GM23338 (cell line): Measurements from ENCODE around the gene RFPL2. TPM values are rescaled to one million over a fixed set of nuclear protein-coding genes. Genes with fewer than 3 reads are reported as not detected.

Experiments
- ATAC-seq: fragments of 200-7000 bp; cut with Tn5 transposase; 3 replicates; pipeline ENCODE4 v1.9.1; 2020
- DNase-seq: peaks from one replicate; pipeline ENCODE4 v3.0.0-alpha.2; 2015; ENCODE audit warnings: low spot score
- H2AFZ ChIP-seq: fragments of 200-600 bp; sonication (generic); 2 replicates; pipeline ENCODE4 v1.8.0; 2016; ENCODE audit warnings: antibody characterized with exemption, mild to moderate bottlenecking, moderate library complexity
- H3F3A ChIP-seq: fragments of 200-600 bp; sonication (generic); replicated peaks from 2 replicates; pipeline ENCODE4 v1.8.0; 2017; ENCODE audit warnings: antibody characterized with exemption, mixed run types, low read depth
- H3K27ac ChIP-seq: fragments of 200-600 bp; sonication (generic); 2 replicates; pipeline ENCODE4 v1.6.1; 2016; ENCODE audit warnings: low read depth
- H3K27me3 ChIP-seq: fragments of 200-600 bp; sonication (generic); 2 replicates; pipeline ENCODE4 v1.8.0; 2016; ENCODE audit warnings: mild to moderate bottlenecking, mixed run types, moderate library complexity; ENCODE audit not compliant: insufficient read depth
- H3K36me3 ChIP-seq: fragments of 200-600 bp; sonication (generic); 2 replicates; pipeline ENCODE4 v1.8.0; 2016; ENCODE audit warnings: mild to moderate bottlenecking; ENCODE audit not compliant: insufficient read depth
- H3K4me1 ChIP-seq: fragments of 200-600 bp; sonication (generic); 2 replicates; pipeline ENCODE4 v1.8.0; 2016; ENCODE audit warnings: mild to moderate bottlenecking, moderate library complexity; ENCODE audit not compliant: insufficient read depth
- H3K4me2 ChIP-seq: fragments of 200-600 bp; sonication (generic); 2 replicates; pipeline ENCODE4 v1.7.1; 2017; ENCODE audit warnings: mixed run types
- H3K4me3 ChIP-seq: fragments of 200-600 bp; sonication (generic); 2 replicates; pipeline ENCODE4 v1.6.1; 2016; ENCODE audit warnings: mixed run types
- H3K79me2 ChIP-seq: fragments of 200-600 bp; sonication (generic); replicated peaks from 2 replicates; pipeline ENCODE4 v1.8.0; 2017; ENCODE audit warnings: mild to moderate bottlenecking; ENCODE audit not compliant: insufficient read depth
- H3K9me2 ChIP-seq: fragments of 200-600 bp; sonication (generic); 2 replicates; pipeline ENCODE4 v1.8.0; 2017; ENCODE audit not compliant: insufficient read depth
- H4K20me1 ChIP-seq: fragments of 200-600 bp; sonication (generic); replicated peaks from 2 replicates; pipeline ENCODE4 v1.8.0; 2017; ENCODE audit warnings: mild to moderate bottlenecking; ENCODE audit not compliant: insufficient read depth
- H3K27ac Mint-ChIP-seq: 2 replicates; pipeline ENCODE4 v1.8.0; 2020; ENCODE audit warnings: inconsistent platforms, mild to moderate bottlenecking, moderate library complexity, mixed read lengths
- H3K27me3 Mint-ChIP-seq: 3 replicates; pipeline ENCODE4 v1.8.0; 2022; ENCODE audit warnings: low read depth, mild to moderate bottlenecking, moderate library complexity, mixed read lengths, inconsistent platforms; ENCODE audit not compliant: insufficient read depth, poor library complexity
- H3K36me3 Mint-ChIP-seq: 3 replicates; pipeline ENCODE4 v1.8.0; 2021; ENCODE audit warnings: low read depth, mild to moderate bottlenecking, inconsistent platforms, moderate library complexity, mixed read lengths
- H3K4me1 Mint-ChIP-seq: 3 replicates; pipeline ENCODE4 v1.8.0; 2020; ENCODE audit warnings: mild to moderate bottlenecking, inconsistent platforms, mixed read lengths
- H3K4me3 Mint-ChIP-seq: 3 replicates; pipeline ENCODE4 v1.8.0; 2021; ENCODE audit warnings: moderate library complexity, mild to moderate bottlenecking, inconsistent platforms, mixed read lengths
- H3K9me3 Mint-ChIP-seq: 3 replicates; pipeline ENCODE4 v1.8.0; 2020; ENCODE audit warnings: moderate library complexity, mild to moderate bottlenecking, inconsistent platforms, mixed read lengths
- CTCF ChIP-seq, 2 experiments: fragments of 200-600 bp in 1 of 2; sonication (generic) in 1 of 2; conservative IDR thresholded peaks; 2 replicates each; pipeline versions ENCODE4 v1.5.1 to v1.6.1; 2016 to 2017; ENCODE audit warnings: antibody characterized with exemption in 2 of 2, low read depth in 2 of 2, mild to moderate bottlenecking in 2 of 2, moderate library complexity in 1 of 2
- ETS1 ChIP-seq: IDR thresholded peaks from 2 replicates; pipeline ENCODE4 v1.6.1; 2016; ENCODE audit warnings: antibody characterized with exemption
- JUNB ChIP-seq: IDR thresholded peaks from one replicate; pipeline ENCODE4 v1.6.1; 2016; ENCODE audit warnings: antibody characterized with exemption; ENCODE audit not compliant: unreplicated experiment
- polyA plus RNA-seq: library from polyadenylated mRNA; unstranded; fragments of >200 nt; fragmentation: Nextera tagmentation; extraction: Ambion mirVana; gene quantifications from 2 replicates; pipeline ENCODE4 v1.2.1, GENCODE V29; 2016
- total RNA-seq: library from RNA; depleted of rRNA; stranded (reverse); fragments of >200 nt; shearing (Covaris generic); gene quantifications from 2 replicates; pipeline ENCODE4 v1.2.3, GENCODE V29; 2014
- TF ChIP-seq, protein P1 (sequence below): fragments of 250-450 bp; sonication (Bioruptor Pico); IDR thresholded peaks from 2 replicates; pipeline ENCODE4 v1.5.0; 2020; ENCODE audit warnings: mild to moderate bottlenecking, moderate library complexity

Gene RFPL2
- total and polyA plus RNA-seq, 2 experiments from 2014 or later = 0.45 TPM; not detected in 1

DNA sequence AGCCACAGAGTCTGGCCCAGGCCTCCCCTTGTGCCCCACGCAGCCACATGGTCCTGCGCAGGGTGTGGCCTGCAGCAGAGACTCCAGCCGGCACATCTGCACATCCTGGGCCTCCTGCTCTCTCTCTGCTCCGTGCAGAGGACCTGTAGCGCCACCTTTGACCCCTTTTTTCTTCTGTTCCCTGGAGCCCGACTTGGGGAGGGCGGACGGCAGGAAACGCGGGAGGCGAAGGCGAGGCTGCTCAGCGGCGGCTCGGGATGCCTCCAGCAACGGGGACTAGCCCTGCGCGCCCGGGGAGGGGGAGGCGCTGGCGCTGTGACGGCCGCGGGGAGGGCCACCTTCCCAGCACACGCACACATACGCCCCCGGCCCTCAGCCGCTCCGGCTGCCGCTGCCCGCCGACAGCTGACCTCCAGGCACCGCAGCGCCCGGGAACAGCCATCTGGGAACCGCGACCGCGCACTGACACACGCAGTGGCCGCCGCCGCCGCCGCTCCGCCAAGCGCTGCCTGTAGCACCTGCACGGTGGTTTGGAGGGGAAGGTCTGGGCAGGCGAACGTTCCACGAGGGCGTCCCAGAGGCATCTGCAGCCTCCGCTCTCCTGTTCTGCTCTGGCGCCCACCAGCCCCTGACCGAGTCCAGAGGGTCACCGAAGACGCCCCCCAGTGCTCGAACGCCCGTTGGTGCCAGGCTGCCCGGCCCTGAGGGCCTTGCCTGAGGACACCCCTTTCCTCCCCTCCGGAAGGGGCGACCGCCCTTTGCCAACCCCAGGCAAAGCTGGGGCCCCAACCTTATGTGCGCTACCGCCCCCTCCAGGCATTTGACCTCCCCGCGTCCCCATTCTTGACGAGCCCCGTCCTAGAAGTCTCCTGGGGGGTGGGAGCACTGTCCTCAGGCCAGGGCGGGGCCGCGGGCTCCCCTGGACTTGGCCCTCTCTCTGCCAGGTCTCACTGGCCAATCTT, 28.9 kb downstream of the RFPL2 start:
- no peaks in the 10 kb centered on the region for H3F3A ChIP-seq
- peak; percentile 76 for DNase-seq
- no peaks in the 10 kb centered on the region for H3K9me2 ChIP-seq
- H2AFZ ChIP-seq = peak overlapping the region; percentile 99
- no peaks in the 10 kb centered on the region for H4K20me1 ChIP-seq
- no peaks in the 10 kb centered on the region for H3K36me3 ChIP-seq
- H3K79me2 ChIP-seq = no peaks in the 10 kb centered on the region
- H3K27me3 ChIP-seq = peaks cover 37% of the 10 kb centered on the region
- Mint-ChIP-seq H3K4me3 (peak overlapping the region; percentile 57), H3K36me3 (no peaks in the 10 kb centered on the region), H3K27me3 (peaks cover 35% of the 10 kb centered on the region), H3K27ac (no peak overlapping the region), H3K9me3 (no peaks in the 10 kb centered on the region), H3K4me1 (peaks cover 15% of the 10 kb centered on the region)
- H3K4me1 ChIP-seq = peaks cover 5% of the 10 kb centered on the region; the same call in 1 of the 2 replicates
- ATAC-seq = peak; percentile 87
- H3K4me2 ChIP-seq = peak overlapping the region; percentile 82
- no peak for TF ChIP-seq ETS1
- peak; percentile 40 to 60 for TF ChIP-seq CTCF (conservative IDR thresholded peaks at IDR 0.05; ENCODE audit: low read depth in 2 of 2)
- TF ChIP-seq, protein P1, sequence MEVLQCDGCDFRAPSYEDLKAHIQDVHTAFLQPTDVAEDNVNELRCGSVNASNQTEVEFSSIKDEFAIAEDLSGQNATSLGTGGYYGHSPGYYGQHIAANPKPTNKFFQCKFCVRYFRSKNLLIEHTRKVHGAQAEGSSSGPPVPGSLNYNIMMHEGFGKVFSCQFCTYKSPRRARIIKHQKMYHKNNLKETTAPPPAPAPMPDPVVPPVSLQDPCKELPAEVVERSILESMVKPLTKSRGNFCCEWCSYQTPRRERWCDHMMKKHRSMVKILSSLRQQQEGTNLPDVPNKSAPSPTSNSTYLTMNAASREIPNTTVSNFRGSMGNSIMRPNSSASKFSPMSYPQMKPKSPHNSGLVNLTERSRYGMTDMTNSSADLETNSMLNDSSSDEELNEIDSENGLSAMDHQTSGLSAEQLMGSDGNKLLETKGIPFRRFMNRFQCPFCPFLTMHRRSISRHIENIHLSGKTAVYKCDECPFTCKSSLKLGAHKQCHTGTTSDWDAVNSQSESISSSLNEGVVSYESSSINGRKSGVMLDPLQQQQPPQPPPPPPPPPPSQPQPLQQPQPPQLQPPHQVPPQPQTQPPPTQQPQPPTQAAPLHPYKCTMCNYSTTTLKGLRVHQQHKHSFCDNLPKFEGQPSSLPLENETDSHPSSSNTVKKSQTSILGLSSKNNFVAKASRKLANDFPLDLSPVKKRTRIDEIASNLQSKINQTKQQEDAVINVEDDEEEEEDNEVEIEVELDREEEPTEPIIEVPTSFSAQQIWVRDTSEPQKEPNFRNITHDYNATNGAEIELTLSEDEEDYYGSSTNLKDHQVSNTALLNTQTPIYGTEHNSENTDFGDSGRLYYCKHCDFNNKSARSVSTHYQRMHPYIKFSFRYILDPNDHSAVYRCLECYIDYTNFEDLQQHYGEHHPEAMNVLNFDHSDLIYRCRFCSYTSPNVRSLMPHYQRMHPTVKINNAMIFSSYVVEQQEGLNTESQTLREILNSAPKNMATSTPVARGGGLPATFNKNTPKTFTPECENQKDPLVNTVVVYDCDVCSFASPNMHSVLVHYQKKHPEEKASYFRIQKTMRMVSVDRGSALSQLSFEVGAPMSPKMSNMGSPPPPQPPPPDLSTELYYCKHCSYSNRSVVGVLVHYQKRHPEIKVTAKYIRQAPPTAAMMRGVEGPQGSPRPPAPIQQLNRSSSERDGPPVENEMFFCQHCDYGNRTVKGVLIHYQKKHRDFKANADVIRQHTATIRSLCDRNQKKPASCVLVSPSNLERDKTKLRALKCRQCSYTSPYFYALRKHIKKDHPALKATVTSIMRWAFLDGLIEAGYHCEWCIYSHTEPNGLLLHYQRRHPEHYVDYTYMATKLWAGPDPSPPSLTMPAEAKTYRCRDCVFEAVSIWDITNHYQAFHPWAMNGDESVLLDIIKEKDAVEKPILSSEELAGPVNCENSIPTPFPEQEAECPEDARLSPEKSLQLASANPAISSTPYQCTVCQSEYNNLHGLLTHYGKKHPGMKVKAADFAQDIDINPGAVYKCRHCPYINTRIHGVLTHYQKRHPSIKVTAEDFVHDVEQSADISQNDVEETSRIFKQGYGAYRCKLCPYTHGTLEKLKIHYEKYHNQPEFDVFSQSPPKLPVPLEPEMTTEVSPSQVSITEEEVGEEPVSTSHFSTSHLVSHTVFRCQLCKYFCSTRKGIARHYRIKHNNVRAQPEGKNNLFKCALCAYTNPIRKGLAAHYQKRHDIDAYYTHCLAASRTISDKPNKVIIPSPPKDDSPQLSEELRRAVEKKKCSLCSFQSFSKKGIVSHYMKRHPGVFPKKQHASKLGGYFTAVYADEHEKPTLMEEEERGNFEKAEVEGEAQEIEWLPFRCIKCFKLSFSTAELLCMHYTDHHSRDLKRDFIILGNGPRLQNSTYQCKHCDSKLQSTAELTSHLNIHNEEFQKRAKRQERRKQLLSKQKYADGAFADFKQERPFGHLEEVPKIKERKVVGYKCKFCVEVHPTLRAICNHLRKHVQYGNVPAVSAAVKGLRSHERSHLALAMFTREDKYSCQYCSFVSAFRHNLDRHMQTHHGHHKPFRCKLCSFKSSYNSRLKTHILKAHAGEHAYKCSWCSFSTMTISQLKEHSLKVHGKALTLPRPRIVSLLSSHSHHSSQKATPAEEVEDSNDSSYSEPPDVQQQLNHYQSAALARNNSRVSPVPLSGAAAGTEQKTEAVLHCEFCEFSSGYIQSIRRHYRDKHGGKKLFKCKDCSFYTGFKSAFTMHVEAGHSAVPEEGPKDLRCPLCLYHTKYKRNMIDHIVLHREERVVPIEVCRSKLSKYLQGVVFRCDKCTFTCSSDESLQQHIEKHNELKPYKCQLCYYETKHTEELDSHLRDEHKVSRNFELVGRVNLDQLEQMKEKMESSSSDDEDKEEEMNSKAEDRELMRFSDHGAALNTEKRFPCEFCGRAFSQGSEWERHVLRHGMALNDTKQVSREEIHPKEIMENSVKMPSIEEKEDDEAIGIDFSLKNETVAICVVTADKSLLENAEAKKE (CRISPR knock-in tag) = no peak
- TF ChIP-seq JUNB = no peak
- peak overlapping the region; percentile 59 for H3K4me3 ChIP-seq
- no peak overlapping the region for H3K27ac ChIP-seq
